Stimulated activated CD8-positive, alpha-beta memory T cell treated with anti-CD3 and anti-CD28 coated beads, Interleukin-7, amount 100 ng/mL, for 24 hours (primary cell): ENCODE data around the gene WFDC13.
"Not testable (repeated sequence)": the region's sequence is repeated elsewhere in the genome, so short reads cannot be mapped to it uniquely, and the experiment has no call there.

Source experiments
- DNase-seq: peaks from one replicate; pipeline ENCODE4 v3.0.0-alpha.2; 2020; ENCODE audit warnings: low read depth

Gene WFDC13, protein sequence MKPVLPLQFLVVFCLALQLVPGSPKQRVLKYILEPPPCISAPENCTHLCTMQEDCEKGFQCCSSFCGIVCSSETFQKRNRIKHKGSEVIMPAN

DNA sequence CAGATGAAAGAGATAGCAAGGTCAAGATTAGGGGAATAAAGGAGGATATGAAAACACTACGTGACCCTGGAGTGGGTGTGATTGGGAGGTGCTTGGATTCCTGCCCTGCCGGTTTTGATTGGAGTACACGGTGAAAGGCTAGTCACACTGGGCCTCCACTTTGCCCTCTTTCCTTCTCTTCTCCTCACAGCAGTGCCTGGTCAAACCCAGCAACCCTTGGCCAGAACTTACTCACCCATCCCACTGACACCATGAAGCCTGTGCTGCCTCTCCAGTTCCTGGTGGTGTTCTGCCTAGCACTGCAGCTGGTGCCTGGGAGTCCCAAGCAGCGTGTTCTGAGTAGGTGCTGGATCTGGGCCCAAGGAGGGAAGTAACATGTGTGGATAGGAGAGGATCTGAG, at the start of gene WFDC13:
Gene WFDC13, plus strand, starts transcription at position 166 of the 400 bp plus-strand sequence. Its CDS starts 86 bp downstream, at position 252.
- no peak for DNase-seq

- not testable (repeated sequence) for DNase-seq
Measured at GRCh38 chr20:45657038-45657437, 44.8 kb upstream of the WFDC13 start.

DNA sequence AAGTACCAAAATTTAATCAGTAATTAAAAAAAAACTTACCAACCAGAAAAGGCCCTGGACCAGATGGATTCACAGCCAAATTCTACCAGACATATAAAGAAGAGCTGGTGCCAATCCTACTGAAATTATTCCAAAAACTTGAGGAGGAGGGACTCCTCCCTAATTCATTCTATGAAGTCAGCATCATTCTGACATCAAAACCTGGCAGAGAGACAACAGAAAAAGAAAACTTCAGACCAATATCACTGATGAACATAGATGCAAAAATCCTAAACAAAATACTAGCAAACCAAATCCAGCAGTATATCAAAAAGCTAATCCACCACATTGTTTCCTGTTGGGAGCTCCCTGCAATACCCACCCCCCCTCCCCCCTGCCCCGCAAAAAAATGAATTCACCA, 31.7 kb upstream of the WFDC13 start, which contains the start of gene WFDC11:
Gene WFDC11, minus strand, starts transcription at position 101 of the 400 bp plus-strand sequence. CDS start 19,639 bp downstream, outside the sequence.
- DNase-seq = no peak

- DNase-seq = no peak
Measured at GRCh38 chr20:45672765-45673164, 29.1 kb upstream of the WFDC13 start.

GRCh38 chr20:45679650-45680049, 22.2 kb upstream of the WFDC13 start:
- DNase-seq = no peak

GRCh38 chr20:45685896-45686295, 15.9 kb upstream of the WFDC13 start:
- no peak for DNase-seq

DNA sequence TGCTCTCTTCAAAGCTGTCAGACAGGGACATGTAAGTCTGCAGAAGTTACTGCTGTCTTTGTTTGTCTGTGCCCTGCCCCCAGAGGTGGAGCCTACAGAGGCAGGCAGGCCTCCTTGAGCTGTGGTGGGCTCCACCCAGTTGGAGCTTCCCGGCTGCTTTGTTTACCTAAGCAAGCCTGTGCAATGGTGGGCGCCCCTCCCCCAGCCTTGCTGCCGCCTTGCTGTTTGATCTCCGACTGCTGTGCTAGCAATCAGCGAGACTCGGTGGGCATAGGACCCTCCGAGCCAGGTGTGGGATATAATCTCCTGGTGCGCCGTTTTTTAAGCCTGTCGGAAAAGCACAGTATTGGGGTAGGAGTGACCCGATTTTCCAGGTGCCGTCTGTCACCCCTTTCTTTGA, 8.5 kb upstream of the WFDC13 start:
- not testable (repeated sequence) for DNase-seq

- no peak for DNase-seq
Measured at GRCh38 chr20:45695496-45695895, 6.3 kb upstream of the WFDC13 start.

DNA sequence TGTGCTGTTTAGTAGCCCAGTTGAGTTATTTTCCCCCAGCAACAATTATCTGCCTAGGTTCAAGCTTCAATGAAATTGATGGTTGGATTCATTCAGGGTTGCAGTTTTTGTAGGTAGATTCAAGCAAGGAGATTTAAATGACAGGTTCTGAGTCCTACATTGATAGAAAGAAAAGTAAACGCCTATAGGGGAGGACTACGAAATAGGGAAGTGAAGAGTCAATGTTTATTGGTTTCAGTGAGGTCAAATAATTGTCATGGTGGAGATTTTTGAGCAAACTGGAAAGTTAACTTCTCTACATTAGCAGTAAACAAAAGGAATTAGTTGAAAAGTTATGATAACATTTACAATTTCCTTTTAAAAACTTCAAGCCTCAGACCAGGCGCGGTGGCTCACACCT, 734 bp upstream of the WFDC13 start:
- no peak for DNase-seq

DNA sequence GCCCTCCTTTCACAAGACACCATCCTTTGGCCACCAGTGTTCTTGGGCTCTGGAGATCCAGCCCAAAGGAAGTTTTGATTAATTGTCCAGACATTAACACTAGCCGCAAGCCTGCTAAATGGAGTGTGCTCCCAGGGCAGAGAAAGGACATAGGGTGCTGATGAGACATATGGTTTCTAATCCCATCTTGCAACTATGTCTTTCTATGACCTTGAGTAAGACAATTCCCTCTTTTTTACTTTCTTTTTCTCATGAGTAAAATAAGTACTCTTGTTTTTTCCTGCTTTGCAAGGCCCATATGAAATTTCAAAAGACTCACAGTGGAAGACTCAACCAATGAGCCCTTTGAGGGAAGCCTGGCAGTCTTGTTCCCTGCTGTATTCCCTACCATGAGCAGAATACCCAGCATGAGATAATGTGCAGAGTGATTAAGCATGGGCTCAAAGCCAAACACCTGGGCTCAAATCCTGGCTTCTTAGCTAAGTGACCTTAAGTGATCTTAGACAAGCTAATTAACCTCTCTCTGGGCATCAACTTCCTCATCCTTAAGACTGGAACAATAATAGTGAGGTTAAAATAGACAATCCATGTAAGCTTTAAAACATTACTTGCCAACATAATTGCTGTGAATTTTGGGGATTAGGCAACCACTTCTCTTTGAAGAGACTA, 3.3 kb downstream of the WFDC13 start, which contains the start of gene WFDC10B:
Gene WFDC10B, minus strand, starts transcription at position 51 of the 669 bp plus-strand sequence. CDS start 19,027 bp downstream, outside the sequence.
- no peak for DNase-seq

GRCh38 chr20:45716141-45716688, 14.4 kb downstream of the WFDC13 start:
- DNase-seq = not testable (repeated sequence)

DNA sequence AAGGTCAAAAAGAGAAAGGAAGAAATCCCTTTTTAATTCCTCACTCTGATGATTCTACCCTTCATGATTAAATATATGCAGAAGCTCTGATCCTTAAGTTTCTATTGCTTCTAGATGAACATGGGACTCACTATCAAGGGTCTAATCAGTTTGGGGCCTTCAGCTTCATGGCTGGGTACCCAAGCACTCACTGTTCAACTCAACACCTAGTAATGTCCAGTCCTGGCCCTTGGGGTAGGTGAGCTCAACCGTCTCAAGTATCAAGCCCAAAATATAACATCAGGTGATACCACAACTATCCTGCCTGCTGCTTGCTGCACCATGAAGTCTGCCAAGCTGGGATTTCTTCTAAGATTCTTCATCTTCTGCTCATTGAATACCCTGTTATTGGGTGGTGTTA, 20.2 kb downstream of the WFDC13 start, which contains the start of gene SPINT4:
Gene SPINT4, plus strand, starts transcription at position 301 of the 400 bp plus-strand sequence. Its CDS starts 21 bp downstream, at position 322.
- DNase-seq = no peak

GRCh38 chr20:45725134-45725533, 23.3 kb downstream of the WFDC13 start:
- DNase-seq = no peak

DNA sequence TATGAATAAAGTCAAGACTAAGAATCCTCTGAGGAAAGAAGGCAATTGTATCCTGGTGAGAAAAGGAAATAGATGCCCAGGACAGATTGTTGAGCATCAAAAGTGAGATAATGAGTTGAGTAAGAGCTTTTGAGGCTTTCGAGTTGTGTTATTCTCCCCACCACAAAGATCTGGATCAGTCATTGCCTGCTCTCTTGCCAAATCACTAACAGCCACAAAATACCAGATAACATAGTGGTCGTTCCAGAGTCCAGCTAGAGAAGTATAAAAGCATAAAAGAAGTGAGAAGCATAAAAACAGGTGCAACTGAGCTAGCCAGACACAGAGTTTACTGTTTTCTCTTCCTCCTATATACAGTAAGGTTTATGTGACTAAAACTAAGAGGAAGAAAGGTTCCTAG, 25.2 kb downstream of the WFDC13 start:
- DNase-seq = no peak

- DNase-seq = no peak
Measured at GRCh38 chr20:45732199-45732598, 30.4 kb downstream of the WFDC13 start.

DNA sequence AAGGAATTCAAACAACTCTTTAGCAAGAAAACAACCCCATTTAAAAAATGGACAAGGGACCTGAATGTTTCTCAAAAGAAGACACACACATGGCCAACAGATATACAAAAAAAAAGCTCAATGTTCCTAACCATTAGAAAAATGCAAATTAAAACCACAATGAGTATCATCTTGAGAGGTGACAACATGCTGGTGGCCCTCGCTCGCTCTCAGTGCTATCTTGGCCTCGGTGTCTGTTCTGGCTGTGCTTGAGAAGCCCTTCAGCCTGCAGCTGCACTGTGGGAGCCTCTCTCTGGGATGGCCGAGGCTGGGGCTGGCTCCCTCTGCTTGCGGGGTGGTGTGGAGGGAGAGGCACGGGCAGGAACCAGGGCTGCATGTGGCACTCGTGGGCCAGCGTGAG, 33.7 kb downstream of the WFDC13 start:
- no peak for DNase-seq

- DNase-seq = no peak
Measured at GRCh38 chr20:45735988-45736387, 34.1 kb downstream of the WFDC13 start.

- no peak for DNase-seq
Measured at GRCh38 chr20:45742596-45742995, 40.8 kb downstream of the WFDC13 start.

DNA sequence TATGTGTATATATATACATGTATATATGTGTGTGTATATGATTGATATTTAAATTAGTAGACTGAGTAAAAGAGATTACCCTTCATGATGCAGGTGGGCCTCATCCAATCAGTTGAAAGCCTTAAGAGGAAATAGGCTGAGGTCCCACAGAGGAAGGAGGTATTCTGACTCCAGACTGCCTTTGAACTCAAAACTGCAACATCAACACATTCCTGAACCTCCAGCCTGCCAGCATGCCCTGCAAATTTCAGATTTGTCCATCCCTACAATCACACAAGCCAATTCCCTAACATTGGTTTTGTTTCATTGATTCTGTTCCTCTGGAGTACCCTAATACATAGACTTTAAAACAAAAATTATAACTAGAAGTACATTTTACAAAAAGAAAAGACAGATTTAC, 43.2 kb downstream of the WFDC13 start:
- no peak for DNase-seq

DNA sequence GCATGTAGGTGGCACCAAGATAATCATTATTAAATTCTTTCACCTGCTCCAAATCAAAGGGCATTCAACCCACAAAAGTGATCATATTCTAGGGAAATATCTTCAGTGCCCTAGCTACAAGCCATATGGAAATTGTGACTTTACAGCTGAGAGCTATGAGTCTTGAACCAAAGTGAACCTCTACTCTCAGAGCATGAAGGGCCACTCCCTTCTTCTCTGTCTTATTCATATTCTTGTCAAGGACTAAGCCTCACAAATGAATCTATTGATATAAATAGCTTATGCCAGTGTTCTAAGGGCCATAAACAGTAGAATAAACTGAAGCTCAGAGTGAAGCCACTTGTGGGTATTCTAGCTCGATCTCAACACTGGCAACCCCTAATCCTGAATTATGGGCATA, 49.9 kb downstream of the WFDC13 start:
- no peak for DNase-seq

- no peak for DNase-seq
Measured at GRCh38 chr20:45752746-45753145, 50.9 kb downstream of the WFDC13 start.

DNA sequence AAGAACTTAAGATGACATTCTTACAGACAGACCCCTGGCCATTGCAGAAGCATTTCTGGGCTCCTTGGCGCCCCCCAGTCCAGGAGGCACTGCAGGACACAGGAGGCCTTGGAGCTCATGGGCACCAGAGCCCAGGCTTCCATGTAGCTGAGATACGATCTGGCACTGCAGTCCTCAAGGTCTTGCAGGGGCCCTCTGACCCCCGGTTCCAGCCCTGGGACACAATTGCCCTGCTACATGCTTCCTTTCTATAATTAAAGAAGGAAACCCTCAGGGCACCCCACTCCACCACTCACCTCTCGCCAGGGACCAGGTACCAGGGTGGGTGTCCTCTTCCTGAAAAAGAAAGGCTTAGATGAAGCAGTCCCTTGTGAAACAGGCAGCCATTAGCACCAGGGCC, 56.3 kb downstream of the WFDC13 start:
- no peak for DNase-seq
